Measurements from ENCODE around the gene MACROH2A1. TPM values are rescaled to one million over a fixed set of nuclear protein-coding genes. Genes with fewer than 3 reads are reported as not detected.

MACROH2A1 gene
- total RNA-seq, 1 experiment from 2014 or later: 236 TPM

DNA sequence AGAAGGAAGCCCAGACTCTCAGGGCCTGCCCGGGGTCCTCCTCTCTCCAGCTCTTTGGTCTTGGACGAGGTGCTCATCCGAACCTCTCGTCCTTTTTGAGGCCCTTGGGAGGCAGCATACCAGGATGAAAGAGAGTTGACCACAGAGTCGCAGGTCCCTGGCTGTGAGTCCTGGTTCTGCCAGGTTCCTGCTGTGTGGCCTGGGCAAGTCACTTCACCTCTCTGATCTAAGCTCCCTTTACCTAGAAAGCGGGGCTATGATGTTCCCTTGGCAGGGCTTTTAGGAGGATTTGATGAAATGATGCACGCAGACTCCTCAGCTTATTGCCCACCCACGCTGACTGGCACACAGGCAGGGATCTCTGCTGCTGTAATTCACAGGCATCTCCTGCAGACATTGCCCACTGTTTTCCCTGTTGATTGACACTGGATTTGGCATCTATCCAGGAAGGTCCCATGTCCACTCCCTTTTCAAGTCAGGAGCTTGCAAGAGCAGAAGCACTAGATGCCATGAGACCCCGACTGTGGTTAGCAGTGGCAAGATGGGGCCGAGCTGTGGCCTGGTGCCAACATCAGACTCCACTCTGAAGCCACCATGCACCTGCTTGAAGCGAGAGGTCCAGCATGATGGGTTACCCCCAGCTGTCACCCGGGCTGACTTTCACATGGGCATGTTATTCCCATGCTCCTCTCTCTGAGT lies 71.5 kb downstream of the MACROH2A1 start:
- H3K27me3 Mint-ChIP-seq (ENCODE audit: insufficient read depth, unreplicated experiment): no peaks in the 10 kb centered on the region
- Histone ChIP-seq H3K9me3 (no peaks in the 10 kb centered on the region), H3K4me1 (peaks cover 50% of the 10 kb centered on the region), H3K36me3 (ENCODE audit: control insufficient read depth, insufficient read depth, low read length) (peaks cover 1% of the 10 kb centered on the region; the same call in 1 of the 2 replicates), H3K4me3 (ENCODE audit: low read depth, low read length) (no peak overlapping the region), H3K27me3 (replicated peaks; ENCODE audit: control insufficient read depth, insufficient read depth, low read length) (no peaks in the 10 kb centered on the region)
- no peak overlapping the region for H3K27ac Mint-ChIP-seq (ENCODE audit: unreplicated experiment)
- H3K36me3 Mint-ChIP-seq (ENCODE audit: insufficient read depth, unreplicated experiment): peaks cover 49% of the 10 kb centered on the region
- H3K9me3 Mint-ChIP-seq (ENCODE audit: unreplicated experiment): no peaks in the 10 kb centered on the region
- BruUV-seq (replicated peaks): no TSS peak
- intact Hi-C loops (cut with micrococcal nuclease; ENCODE audit: unreplicated experiment): no loop called here
- no peak overlapping the region for H3K4me3 Mint-ChIP-seq (ENCODE audit: unreplicated experiment)
- POLR2A ChIA-PET: interaction anchor here (0.9 kb wide), 1 partner anchor 19 kb away, joined by 3 read pairs; no protein-coding TSS in a partner anchor
- peaks cover 46% of the 10 kb centered on the region for H3K4me1 Mint-ChIP-seq (ENCODE audit: low read depth, unreplicated experiment)
- peak in 1 of 2 experiments; percentile 25 for DNase-seq
- CTCF ChIA-PET: no interaction called here
- TF ChIP-seq, protein P1, sequence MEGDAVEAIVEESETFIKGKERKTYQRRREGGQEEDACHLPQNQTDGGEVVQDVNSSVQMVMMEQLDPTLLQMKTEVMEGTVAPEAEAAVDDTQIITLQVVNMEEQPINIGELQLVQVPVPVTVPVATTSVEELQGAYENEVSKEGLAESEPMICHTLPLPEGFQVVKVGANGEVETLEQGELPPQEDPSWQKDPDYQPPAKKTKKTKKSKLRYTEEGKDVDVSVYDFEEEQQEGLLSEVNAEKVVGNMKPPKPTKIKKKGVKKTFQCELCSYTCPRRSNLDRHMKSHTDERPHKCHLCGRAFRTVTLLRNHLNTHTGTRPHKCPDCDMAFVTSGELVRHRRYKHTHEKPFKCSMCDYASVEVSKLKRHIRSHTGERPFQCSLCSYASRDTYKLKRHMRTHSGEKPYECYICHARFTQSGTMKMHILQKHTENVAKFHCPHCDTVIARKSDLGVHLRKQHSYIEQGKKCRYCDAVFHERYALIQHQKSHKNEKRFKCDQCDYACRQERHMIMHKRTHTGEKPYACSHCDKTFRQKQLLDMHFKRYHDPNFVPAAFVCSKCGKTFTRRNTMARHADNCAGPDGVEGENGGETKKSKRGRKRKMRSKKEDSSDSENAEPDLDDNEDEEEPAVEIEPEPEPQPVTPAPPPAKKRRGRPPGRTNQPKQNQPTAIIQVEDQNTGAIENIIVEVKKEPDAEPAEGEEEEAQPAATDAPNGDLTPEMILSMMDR (IDR thresholded peaks at IDR 0.05; ENCODE audit: insufficient read depth in 1 of 2, low read depth in 1 of 2, low read length in 1 of 2, severe bottlenecking in 1 of 2, unreplicated experiment in 1 of 2): no peak

DNA sequence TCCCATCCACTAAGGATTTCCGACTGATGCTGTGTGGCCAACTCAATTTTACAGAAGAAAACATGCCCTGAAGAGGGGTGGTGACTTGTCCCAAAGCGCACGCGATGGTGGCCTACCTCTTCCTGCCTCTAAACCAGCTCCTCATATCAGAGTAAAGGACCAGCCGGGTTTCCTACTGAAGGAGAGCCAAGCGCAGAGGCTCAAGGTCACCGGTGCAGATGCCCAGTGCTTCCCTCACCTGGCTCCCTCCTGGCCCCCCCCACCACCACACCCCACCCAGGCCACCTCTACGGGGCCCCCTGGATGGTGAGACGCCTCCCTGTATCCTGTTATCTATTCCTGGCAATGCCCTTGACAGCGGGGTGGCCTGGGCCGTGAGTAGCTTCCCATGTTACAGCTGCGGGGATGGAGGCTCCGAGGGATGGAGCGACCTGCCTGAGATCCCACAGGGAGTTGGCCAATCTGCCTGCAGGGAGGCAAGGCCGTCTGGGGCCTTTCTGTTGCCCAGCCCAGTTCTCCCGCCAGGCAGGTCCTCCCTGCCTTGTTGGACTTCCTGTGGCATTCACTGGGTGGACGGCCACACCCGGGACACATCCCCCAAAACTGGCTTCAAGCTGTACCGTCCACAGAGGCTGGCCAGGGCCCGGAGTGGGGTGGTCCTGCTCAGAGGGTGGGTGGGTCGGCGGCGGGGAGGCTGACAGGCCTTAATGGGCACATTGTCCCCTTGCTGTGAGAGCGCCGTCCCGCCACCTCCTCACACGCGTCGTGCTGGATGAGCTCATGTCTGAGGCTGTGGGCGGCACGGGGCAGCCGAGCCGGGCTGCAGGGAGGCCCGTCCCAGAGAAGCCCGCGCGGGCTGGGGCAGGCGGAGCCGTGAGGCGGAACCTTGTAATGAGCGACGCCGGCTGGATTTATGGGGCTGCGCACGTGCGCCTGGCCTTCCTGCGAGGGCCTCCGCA lies 72.5 kb downstream of the MACROH2A1 start:
- DNase-seq: peak in 1 of 2 experiments; percentile 36
- no peak overlapping the region for H3K4me3 Mint-ChIP-seq (ENCODE audit: unreplicated experiment)
- no peak overlapping the region for H3K27ac Mint-ChIP-seq (ENCODE audit: unreplicated experiment)
- ChIA-PET POLR2A (no interaction called here), CTCF (interaction anchor here (1.4 kb wide), 1 partner anchor 63 kb away, joined by 3 read pairs; no protein-coding TSS in a partner anchor)
- H3K4me1 Mint-ChIP-seq (ENCODE audit: low read depth, unreplicated experiment): peaks cover 46% of the 10 kb centered on the region
- no peaks in the 10 kb centered on the region for H3K27me3 ChIP-seq (replicated peaks; ENCODE audit: control insufficient read depth, insufficient read depth, low read length)
- H3K36me3 ChIP-seq (ENCODE audit: control insufficient read depth, insufficient read depth, low read length): peaks cover 1% of the 10 kb centered on the region; the same call in 1 of the 2 replicates
- no peak overlapping the region for H3K4me3 ChIP-seq (ENCODE audit: low read depth, low read length)
- no TSS peak for BruUV-seq (replicated peaks)
- peaks cover 39% of the 10 kb centered on the region for H3K36me3 Mint-ChIP-seq (ENCODE audit: insufficient read depth, unreplicated experiment)
- peaks cover 50% of the 10 kb centered on the region for H3K4me1 ChIP-seq
- TF ChIP-seq, protein P1 (IDR thresholded peaks at IDR 0.05; ENCODE audit: insufficient read depth in 1 of 2, low read depth in 1 of 2, low read length in 1 of 2, severe bottlenecking in 1 of 2, unreplicated experiment in 1 of 2): no peak
- H3K27me3 Mint-ChIP-seq (ENCODE audit: insufficient read depth, unreplicated experiment): no peaks in the 10 kb centered on the region
- H3K9me3 ChIP-seq: no peaks in the 10 kb centered on the region
- intact Hi-C loops (cut with micrococcal nuclease; ENCODE audit: unreplicated experiment): no loop called here
- H3K9me3 Mint-ChIP-seq (ENCODE audit: unreplicated experiment): no peaks in the 10 kb centered on the region

Data from Caco-2 (cell line).